Measurements from ENCODE around the gene FTO.

GRCh38 chr16:54123766-54124165 lies 419.8 kb downstream of the FTO start:
- TF ChIP-seq CTCF (IDR thresholded peaks at IDR 0.05) (no peak), POLR2A (IDR thresholded peaks at IDR 0.05) (no peak), POLR2AphosphoS5 (IDR thresholded peaks at IDR 0.05) (no peak)

Data from prostate gland (tissue), 2 donors.